Mesendoderm (in vitro differentiated cells): ENCODE data around the gene SYNE4. TPM values are rescaled to one million over a fixed set of nuclear protein-coding genes. Genes with fewer than 3 reads are reported as not detected.

ENCODE experiments used
- DNase-seq: peaks from one replicate; pipeline ENCODE4 v3.0.0; 2013
- H2AK5ac ChIP-seq: 2 replicates; pipeline ENCODE4 v1.6.1; 2013; ENCODE audit warnings: low read length, inconsistent platforms
- H2BK120ac ChIP-seq: 2 replicates; pipeline ENCODE4 v1.6.1; 2013; ENCODE audit warnings: low read depth, mild to moderate bottlenecking, low read length, moderate library complexity, mixed read lengths
- H2BK15ac ChIP-seq: replicated peaks from 2 replicates; pipeline ENCODE4 v1.6.1; 2013; ENCODE audit warnings: low read depth, mild to moderate bottlenecking, moderate library complexity
- H2BK5ac ChIP-seq: 2 replicates; pipeline ENCODE4 v1.6.1; 2013; ENCODE audit warnings: low read length, inconsistent platforms
- H3K18ac ChIP-seq: 2 replicates; pipeline ENCODE4 v1.6.1; 2013; ENCODE audit warnings: mild to moderate bottlenecking, low read length, mixed read lengths
- H3K23ac ChIP-seq: one replicate; pipeline ENCODE4 v1.6.1; 2013; ENCODE audit warnings: low read length
- H3K27ac ChIP-seq: 2 replicates; pipeline ENCODE4 v1.5.1; 2013; ENCODE audit warnings: low read depth, mild to moderate bottlenecking, inconsistent platforms, low read length, moderate library complexity
- H3K27me3 ChIP-seq: 2 replicates; pipeline ENCODE4 v1.6.1; 2013; ENCODE audit warnings: low read length, control low read depth, mild to moderate bottlenecking, inconsistent platforms; ENCODE audit not compliant: insufficient read depth, poor library complexity
- H3K36me3 ChIP-seq: 2 replicates; pipeline ENCODE4 v1.6.1; 2013; ENCODE audit warnings: low read length, inconsistent platforms; ENCODE audit not compliant: control insufficient read depth, insufficient read depth
- H3K4ac ChIP-seq: one replicate; pipeline ENCODE4 v1.6.1; 2013; ENCODE audit warnings: low read depth, mild to moderate bottlenecking, low read length, moderate library complexity
- H3K4me1 ChIP-seq: 2 replicates; pipeline ENCODE4 v1.6.1; 2013; ENCODE audit warnings: low read depth, low read length, inconsistent platforms; ENCODE audit not compliant: control insufficient read depth
- H3K4me2 ChIP-seq: 2 replicates; pipeline ENCODE4 v1.6.1; 2013; ENCODE audit warnings: low read length
- H3K4me3 ChIP-seq: 2 replicates; pipeline ENCODE4 v1.5.1; 2013; ENCODE audit warnings: mild to moderate bottlenecking, low read length
- H3K56ac ChIP-seq: one replicate; pipeline ENCODE4 v1.6.1; 2013; ENCODE audit warnings: low read length
- H3K79me1 ChIP-seq: 2 replicates; pipeline ENCODE4 v1.6.1; 2013; ENCODE audit warnings: low read length, inconsistent platforms
- H3K79me2 ChIP-seq: 2 replicates; pipeline ENCODE4 v1.6.1; 2013; ENCODE audit warnings: mild to moderate bottlenecking, low read length; ENCODE audit not compliant: control insufficient read depth, insufficient read depth
- H3K9ac ChIP-seq: 2 replicates; pipeline ENCODE4 v1.6.1; 2013; ENCODE audit warnings: low read length, inconsistent platforms
- H4K5ac ChIP-seq: one replicate; pipeline ENCODE4 v1.6.1; 2013; ENCODE audit warnings: low read length
- H4K8ac ChIP-seq: one replicate; pipeline ENCODE4 v1.6.1; 2013; ENCODE audit warnings: low read depth, mild to moderate bottlenecking, control low read depth, low read length, moderate library complexity
- WGBS: extraction: QIAGEN DNeasy Blood & Tissue Kit; methylation state at CpG from one replicate; pipeline ENCODE4 v1.1.7; 2013; ENCODE audit warnings: low lambda C conversion rate, missing lambda C conversion rate; ENCODE audit not compliant: insufficient coverage; ENCODE audit errors: extremely low coverage; 5-methylcytosine and 5-hydroxymethylcytosine counted together
- polyA plus RNA-seq, 2 experiments: library from polyadenylated mRNA; stranded (reverse); fragments of 200-250 nt; gene quantifications; one replicate each; pipeline ENCODE4 v1.2.3, GENCODE V29; 2013

SYNE4 gene, protein sequence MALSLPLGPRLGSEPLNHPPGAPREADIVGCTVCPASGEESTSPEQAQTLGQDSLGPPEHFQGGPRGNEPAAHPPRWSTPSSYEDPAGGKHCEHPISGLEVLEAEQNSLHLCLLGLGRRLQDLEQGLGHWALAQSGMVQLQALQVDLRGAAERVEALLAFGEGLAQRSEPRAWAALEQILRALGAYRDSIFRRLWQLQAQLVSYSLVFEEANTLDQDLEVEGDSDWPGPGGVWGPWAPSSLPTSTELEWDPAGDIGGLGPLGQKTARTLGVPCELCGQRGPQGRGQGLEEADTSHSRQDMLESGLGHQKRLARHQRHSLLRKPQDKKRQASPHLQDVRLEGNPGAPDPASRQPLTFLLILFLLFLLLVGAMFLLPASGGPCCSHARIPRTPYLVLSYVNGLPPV
- 19.1 TPM for polyA plus RNA-seq (2013, experiment 1 of 2)
- 19.3 TPM for polyA plus RNA-seq (2013, experiment 2 of 2)

DNA sequence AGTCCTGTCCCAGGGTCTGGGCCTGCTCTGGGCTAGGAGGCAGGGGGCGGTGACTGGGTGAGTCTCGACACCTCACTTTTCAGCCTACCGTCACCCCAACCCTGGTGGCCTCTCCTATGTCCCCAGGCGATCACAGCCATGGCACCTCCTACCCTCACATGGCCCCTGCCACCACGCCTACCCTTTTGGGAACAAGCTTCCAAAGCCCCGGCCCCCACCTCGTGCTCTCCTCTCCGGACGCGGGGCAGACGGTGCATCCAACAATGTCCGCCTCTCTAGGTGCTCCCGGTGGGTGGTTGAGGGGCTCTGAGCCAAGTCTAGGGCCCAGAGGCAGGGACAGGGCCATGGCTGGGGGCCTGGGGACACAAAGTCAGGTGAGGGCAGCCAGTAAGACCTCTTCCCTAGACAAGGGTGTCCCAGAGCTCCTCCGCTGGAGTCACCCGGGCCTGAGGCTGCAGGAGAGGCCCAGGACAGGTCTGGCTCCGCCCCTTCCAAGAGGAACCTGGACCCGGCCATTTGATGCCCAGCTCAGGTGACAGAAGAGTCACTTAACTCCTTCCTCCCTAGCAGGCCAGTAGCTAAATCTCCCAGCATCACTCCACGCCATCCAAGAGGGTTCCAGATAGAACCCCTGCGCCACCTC lies at the start of gene SYNE4:
Gene SYNE4, minus strand, starts transcription at position 478 of the 643 bp plus-strand sequence. Its CDS starts 132 bp downstream, at position 346.
- Histone ChIP-seq H3K27me3 (no peaks in the 10 kb centered on the region), H3K4me3 (peak within 1 kb of the TSS; percentile 29), H2BK15ac (no peak within 1 kb of the TSS), H3K18ac (peak within 1 kb of the TSS; percentile 89), H3K79me1 (peaks cover 10% of the 10 kb centered on the region), H3K56ac (peak within 1 kb of the TSS; percentile 96), H3K27ac (no peak within 1 kb of the TSS), H3K4me1 (peaks cover 3% of the 10 kb centered on the region), H4K8ac (no peak within 1 kb of the TSS), H3K9ac (peak within 1 kb of the TSS; percentile 91), H3K36me3 (no peaks in the 10 kb centered on the region), H3K4ac (peak within 1 kb of the TSS; percentile 71), H2BK5ac (peak within 1 kb of the TSS; percentile 77), H2BK120ac (no peak within 1 kb of the TSS), H3K4me2 (peak within 1 kb of the TSS; percentile 58), H3K79me2 (peaks cover 5% of the 10 kb centered on the region), H3K23ac (peak within 1 kb of the TSS; percentile 92), H2AK5ac (peak within 1 kb of the TSS; percentile 97), H4K5ac (no peak within 1 kb of the TSS)
- no CpG with 5 or more reads among the region's 19 CpGs for WGBS
- peak; percentile 93 for DNase-seq

DNA sequence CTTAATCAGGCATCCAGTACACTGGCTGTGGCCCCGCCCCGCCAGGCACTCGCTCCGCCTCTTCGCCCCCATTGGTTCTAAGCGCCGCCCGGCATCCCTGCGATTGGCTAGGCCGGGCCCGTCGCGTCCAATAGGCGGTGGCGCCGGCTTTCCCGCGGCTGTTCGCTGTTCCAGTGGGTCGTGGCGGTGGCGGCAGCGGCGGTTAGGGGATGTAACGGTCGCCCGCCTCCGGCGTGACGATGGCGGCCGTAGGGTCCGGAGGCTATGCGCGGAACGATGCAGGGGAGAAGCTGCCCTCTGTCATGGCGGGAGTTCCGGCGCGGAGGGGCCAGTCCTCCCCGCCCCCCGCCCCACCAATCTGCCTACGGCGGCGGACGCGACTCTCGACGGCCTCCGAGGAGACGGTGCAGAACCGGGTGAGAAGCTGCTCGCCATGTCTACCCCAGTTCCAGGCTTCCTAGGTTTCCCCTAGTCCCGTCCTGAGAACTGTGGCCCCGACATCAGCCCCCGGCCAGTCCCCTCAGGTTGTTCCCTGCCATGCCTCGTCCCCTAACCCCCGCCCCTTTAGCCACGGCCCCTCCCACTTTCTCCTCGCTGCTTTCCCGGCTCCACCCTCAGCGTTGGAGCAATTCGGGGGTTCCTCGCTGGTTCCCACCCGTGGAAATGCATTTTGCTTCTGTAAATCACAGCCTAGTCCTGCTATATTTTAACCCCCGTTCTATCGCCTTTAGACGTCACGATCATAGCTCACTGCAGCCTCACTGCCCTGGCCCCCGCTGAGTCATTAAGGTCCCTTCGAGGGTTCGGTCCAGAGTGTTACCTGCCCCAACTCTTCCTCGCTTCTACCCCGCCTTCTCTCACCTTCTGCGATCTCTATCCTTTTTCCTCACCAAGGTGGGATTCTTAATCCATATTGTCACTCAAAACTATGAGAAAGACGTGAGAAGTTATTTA lies 46.4 kb upstream of the SYNE4 start, which contains the start of gene WDR62:
Gene WDR62, plus strand, starts transcription at position 165 of the 954 bp plus-strand sequence. Its CDS starts 75 bp downstream, at position 240.
- peaks cover 20% of the 10 kb centered on the region for H3K79me2 ChIP-seq
- WGBS = no CpG with 5 or more reads among the region's 76 CpGs

DNA sequence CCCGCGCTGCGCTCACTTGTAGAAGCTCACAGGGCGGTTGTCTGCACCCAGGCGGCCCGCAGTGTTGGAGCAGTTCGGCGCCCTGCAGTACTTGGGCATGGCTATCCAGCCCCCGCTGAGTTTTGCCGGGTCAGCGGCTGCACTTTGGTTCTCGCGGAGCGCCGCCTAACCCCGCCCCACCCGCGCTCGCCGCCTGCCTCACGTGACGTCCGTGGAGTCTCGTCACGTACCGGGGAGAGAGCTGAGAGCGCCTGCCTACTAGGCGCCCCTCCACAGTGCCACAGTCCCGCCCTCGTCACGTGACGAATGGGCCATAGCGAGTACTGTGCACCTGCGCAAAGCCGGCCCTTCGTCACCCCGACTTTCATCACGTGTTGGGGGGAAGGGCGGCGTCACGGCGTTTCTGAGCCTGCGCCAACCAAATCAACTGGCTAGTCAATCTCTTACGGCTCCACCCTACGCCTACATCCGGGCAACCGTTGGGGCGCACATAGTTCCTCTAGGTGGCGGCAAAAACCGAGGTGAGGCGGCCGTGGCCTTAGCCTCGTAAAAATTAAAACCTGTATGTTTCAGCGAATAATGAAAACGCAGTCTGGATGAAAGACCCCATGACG lies 45.6 kb upstream of the SYNE4 start, which contains the start of gene THAP8:
Gene THAP8, minus strand, starts transcription at position 167 of the 614 bp plus-strand sequence. Its CDS starts 68 bp downstream, at position 99.
- peak within 1 kb of the TSS; percentile 94 for H3K4me2 ChIP-seq
- H3K23ac ChIP-seq = no peak within 1 kb of the TSS
- no peak within 1 kb of the TSS for H3K4ac ChIP-seq
- WGBS = no CpG with 5 or more reads among the region's 56 CpGs
- peak within 1 kb of the TSS; percentile 56 for H2BK5ac ChIP-seq
- H3K4me1 ChIP-seq = peaks cover 8% of the 10 kb centered on the region
- no peaks in the 10 kb centered on the region for H3K27me3 ChIP-seq
- no peak within 1 kb of the TSS for H4K8ac ChIP-seq
- H3K56ac ChIP-seq = peak within 1 kb of the TSS; percentile 95
- no peak within 1 kb of the TSS for H3K18ac ChIP-seq
- H3K79me2 ChIP-seq = peaks cover 20% of the 10 kb centered on the region
- H3K9ac ChIP-seq = peak within 1 kb of the TSS; percentile 88
- H3K79me1 ChIP-seq = peaks cover 9% of the 10 kb centered on the region
- peak within 1 kb of the TSS; percentile 91 for H3K27ac ChIP-seq
- no peak within 1 kb of the TSS for H4K5ac ChIP-seq
- peak within 1 kb of the TSS; percentile 80 for H2AK5ac ChIP-seq
- no peak within 1 kb of the TSS for H2BK120ac ChIP-seq
- H3K4me3 ChIP-seq = peak within 1 kb of the TSS; percentile 76
- H2BK15ac ChIP-seq = no peak within 1 kb of the TSS
- no peaks in the 10 kb centered on the region for H3K36me3 ChIP-seq
- peak; percentile 99 for DNase-seq

More for the DNA sequence above, 46.4 kb upstream of the SYNE4 start, which contains the start of gene WDR62:
- DNase-seq = peak; percentile 94
- H3K4ac ChIP-seq = no peak within 1 kb of the TSS
- H2AK5ac ChIP-seq = no peak within 1 kb of the TSS
- H3K27ac ChIP-seq = peak within 1 kb of the TSS; percentile 91
- no peak within 1 kb of the TSS for H4K8ac ChIP-seq
- H3K4me2 ChIP-seq = peak within 1 kb of the TSS; percentile 94
- peak within 1 kb of the TSS; percentile 56 for H2BK5ac ChIP-seq
- H3K4me1 ChIP-seq = peaks cover 8% of the 10 kb centered on the region
- no peak within 1 kb of the TSS for H4K5ac ChIP-seq
- H2BK15ac ChIP-seq = no peak within 1 kb of the TSS
- H2BK120ac ChIP-seq = no peak within 1 kb of the TSS
- peaks cover 9% of the 10 kb centered on the region for H3K79me1 ChIP-seq
- peak within 1 kb of the TSS; percentile 88 for H3K9ac ChIP-seq
- H3K18ac ChIP-seq = no peak within 1 kb of the TSS
- H3K56ac ChIP-seq = peak within 1 kb of the TSS; percentile 95
- no peaks in the 10 kb centered on the region for H3K27me3 ChIP-seq
- peak within 1 kb of the TSS; percentile 76 for H3K4me3 ChIP-seq
- H3K36me3 ChIP-seq = peaks cover 4% of the 10 kb centered on the region
- H3K23ac ChIP-seq = no peak within 1 kb of the TSS

DNA sequence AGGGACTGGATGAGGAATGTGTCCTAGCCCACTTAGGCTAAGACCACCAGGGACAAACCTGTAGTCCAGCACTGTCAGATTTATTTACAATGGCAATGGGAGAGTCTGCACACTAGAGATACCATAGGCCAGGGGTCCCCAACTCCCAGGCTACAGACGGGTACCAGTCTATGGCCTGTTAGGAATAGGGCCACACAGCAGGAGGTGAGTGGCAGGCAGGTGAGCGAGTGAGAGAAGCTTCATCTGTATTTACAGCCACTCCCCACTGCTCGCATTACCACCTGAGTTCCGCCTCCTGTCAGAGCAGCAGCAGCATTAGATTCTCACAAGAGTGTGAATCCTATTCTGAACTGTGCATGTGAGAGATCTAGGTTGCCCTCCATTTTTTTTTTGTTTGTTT lies 43.0 kb upstream of the SYNE4 start:
- Histone ChIP-seq H2AK5ac (no peak overlapping the region), H3K23ac (no peak overlapping the region), H2BK5ac (no peak overlapping the region), H2BK15ac (no peak overlapping the region), H3K56ac (no peak overlapping the region), H3K27ac (no peak overlapping the region), H3K27me3 (no peaks in the 10 kb centered on the region), H3K36me3 (no peaks in the 10 kb centered on the region), H3K4me2 (no peak overlapping the region), H4K5ac (no peak overlapping the region), H3K18ac (no peak overlapping the region), H2BK120ac (no peak overlapping the region), H3K4ac (no peak overlapping the region), H3K79me2 (peaks cover 11% of the 10 kb centered on the region), H3K79me1 (peaks cover 4% of the 10 kb centered on the region), H4K8ac (no peak overlapping the region), H3K9ac (peak overlapping the region; percentile 8), H3K4me3 (no peak overlapping the region), H3K4me1 (peaks cover 8% of the 10 kb centered on the region)
- WGBS = no CpG with 5 or more reads among the region's 4 CpGs
- peak; percentile 47 for DNase-seq

DNA sequence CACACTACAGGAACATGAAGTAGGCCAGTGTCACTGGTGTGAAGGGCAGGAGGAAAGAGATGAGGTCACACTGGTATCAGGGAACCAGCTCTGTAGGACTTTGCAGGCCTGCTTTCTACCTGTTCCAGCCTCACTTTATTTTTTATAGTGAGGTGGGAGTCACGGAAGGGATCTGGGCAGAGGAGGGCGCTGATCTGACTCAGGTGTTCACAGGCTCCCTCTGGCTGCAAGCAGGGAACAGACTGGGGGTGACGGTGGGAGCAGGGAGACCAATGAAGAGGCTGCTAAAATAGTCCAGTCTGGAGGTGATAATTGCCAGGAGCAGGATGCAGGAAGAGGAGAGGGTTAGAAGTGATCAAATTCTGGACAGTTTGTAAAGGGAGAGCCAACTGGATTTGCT lies 42.6 kb upstream of the SYNE4 start:
- H3K9ac ChIP-seq = peak overlapping the region; percentile 8
- peak overlapping the region; percentile 63 for H3K56ac ChIP-seq
- no peak overlapping the region for H3K4me3 ChIP-seq
- H3K79me2 ChIP-seq = peaks cover 8% of the 10 kb centered on the region
- H3K4me2 ChIP-seq = no peak overlapping the region
- WGBS = no CpG with 5 or more reads among the region's 3 CpGs
- no peaks in the 10 kb centered on the region for H3K27me3 ChIP-seq
- H2BK5ac ChIP-seq = no peak overlapping the region
- peaks cover 2% of the 10 kb centered on the region for H3K79me1 ChIP-seq
- no peak overlapping the region for H2BK120ac ChIP-seq
- H3K27ac ChIP-seq = no peak overlapping the region
- H3K4ac ChIP-seq = no peak overlapping the region
- H2BK15ac ChIP-seq = no peak overlapping the region
- no peaks in the 10 kb centered on the region for H3K36me3 ChIP-seq
- H4K5ac ChIP-seq = no peak overlapping the region
- H3K4me1 ChIP-seq = peaks cover 7% of the 10 kb centered on the region
- no peak overlapping the region for H3K23ac ChIP-seq
- DNase-seq = peak; percentile 89
- H4K8ac ChIP-seq = no peak overlapping the region
- H3K18ac ChIP-seq = no peak overlapping the region
- H2AK5ac ChIP-seq = no peak overlapping the region
